Stimulated activated CD8-positive, alpha-beta memory T cell treated with anti-CD3 and anti-CD28 coated beads, Interleukin-7, amount 100 ng/mL, for 48 hours (primary cell): ENCODE results near the gene FOXG1.

Source experiments
- DNase-seq, 2 donors: peaks; one replicate each; pipeline ENCODE4 v3.0.0-alpha.2; 2020; ENCODE audit warnings: low read depth in 1 of 2; ENCODE audit errors: extremely low read depth in 1 of 2

FOXG1 gene

DNA sequence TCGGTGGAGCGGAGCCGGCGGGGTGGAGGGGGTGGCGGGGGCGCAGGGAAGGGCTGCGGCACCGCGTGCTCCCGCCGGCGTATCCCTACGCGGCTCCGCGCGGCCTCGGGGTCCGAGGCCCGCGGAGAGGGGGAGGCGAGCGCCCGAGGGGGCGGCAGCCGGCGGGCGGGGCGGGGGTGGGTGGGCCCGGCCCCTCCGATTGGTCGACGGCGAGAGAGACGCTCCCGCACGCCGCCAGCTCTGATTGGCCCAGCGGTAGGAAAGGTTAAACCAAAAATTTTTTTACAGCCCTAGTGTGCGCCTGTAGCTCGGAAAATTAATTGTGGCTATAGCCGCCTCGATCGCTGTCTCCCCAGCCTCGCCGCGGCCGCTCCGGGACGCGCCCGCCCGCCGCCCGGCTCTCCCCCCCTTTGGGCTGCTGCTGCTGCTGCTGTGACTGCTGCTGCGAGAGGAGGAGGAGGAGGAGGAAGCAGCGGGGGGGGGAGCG, at the start of gene FOXG1:
Gene FOXG1, plus strand, starts transcription at position 319 of the 487 bp plus-strand sequence. CDS start 493 bp downstream, outside the sequence.
- DNase-seq = no peak

DNA sequence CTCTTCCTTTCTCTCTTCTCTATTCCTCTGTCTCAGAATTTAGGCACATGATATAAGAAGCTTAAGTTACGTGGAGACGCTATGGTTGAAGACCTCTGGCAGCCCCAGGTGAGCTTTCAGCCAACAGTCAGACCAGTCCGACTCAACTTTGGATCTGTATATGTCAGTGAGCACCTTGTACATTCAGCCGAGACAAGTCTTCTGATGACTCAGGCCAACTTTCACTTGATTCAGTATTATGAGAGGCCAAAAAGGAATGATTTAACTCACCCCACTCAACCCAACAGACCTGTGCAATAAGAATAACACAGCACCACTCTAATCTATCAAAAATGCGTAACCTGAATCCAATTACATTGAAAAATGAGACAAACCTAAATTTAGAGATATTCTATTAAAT, 47.5 kb upstream of the FOXG1 start:
- no peak for DNase-seq

- DNase-seq = no peak
Observed at GRCh38 chr14:28731358-28731757, 35.2 kb upstream of the FOXG1 start.

DNA sequence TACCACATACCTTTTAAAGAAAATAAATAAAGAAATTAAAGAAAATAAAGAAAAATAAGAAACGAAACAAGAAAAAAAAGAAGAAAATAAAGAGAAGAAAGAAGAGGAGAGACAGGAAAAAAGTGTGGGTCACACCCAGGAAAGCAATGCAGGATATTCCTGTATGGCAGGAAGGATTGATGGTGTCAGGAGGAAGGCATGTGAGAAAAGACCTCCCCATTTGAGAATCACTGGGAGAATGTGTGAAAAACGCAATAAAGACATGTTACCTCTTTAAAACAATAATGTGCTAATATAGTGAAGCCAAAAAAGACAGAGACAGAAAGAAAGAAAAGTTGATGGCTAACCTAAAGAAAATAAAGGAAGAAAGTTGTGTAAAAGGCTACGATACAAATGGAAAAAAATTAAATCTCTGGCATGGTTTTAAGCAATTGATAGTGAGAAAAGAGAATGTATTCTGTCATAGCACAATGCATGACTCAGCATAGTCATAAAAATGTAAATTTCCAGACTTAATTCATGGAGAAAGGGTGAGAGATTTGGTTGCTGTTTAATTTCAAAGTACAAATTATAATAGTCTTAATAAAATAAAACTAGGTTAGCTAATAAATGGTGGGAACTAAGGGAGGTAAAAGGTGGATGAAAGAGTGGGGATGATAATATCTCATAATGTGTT, 24.3 kb upstream of the FOXG1 start:
- no peak for DNase-seq

- no peak for DNase-seq
Observed at GRCh38 chr14:28744126-28744525, 22.5 kb upstream of the FOXG1 start.

- no peak for DNase-seq
Observed at GRCh38 chr14:28745176-28745575, 21.4 kb upstream of the FOXG1 start.

GRCh38 chr14:28746247-28746646, 20.3 kb upstream of the FOXG1 start:
- no peak for DNase-seq

- DNase-seq = no peak
Observed at GRCh38 chr14:28751467-28752058, 15.0 kb upstream of the FOXG1 start.

- no peak for DNase-seq
Observed at GRCh38 chr14:28754209-28754985, 12.2 kb upstream of the FOXG1 start.

DNA sequence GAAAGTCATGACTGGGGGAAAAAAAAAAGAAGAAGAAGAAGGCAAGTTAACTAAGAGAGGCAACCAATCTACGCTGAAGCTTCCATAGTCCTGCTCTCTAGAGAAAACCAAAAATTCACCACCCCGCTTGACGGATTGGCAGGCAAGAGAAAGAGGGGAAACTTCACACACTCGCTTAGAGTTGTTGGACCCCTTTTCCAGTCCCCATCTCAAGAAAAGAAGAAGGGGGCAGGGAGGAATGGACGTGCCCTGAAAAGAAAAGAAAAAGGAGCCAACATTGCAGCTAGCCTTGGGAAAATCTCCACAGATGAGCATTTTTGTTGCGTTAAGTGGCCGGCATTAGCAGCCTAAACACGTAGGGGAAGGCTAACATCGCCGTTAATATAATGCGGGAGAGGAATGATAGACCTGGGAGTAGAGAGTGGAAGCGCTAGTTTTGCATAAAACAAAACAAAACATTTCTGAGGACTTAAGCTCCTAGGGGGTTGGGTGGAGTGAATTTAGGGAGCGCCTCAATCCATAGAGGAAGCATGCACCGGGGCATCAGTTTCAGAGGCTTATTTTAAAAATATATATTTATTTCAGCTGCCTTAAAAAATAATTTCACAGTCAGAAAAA, 11.3 kb upstream of the FOXG1 start:
- DNase-seq = no peak

DNA sequence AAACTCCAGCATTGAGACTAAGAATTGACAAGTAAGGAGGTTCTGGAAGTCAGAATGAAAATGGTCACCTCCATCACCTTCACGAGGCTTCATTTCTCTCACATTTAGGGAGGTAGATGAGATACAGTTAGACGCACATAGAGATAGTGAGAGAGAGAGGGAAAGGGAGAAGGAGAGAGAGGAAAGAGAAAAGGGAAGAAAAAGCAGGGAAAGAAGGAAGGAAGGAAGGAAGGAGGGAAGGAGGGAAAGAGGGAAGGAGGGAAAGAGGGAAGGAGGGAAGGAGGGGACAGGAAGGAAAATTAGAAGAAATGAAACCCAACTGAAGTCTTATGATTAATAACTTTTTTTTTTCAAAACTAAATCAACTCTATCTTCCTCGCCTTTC, 10.7 kb upstream of the FOXG1 start:
- no peak for DNase-seq

- DNase-seq = no peak
Observed at GRCh38 chr14:28756269-28756883, 10.2 kb upstream of the FOXG1 start.

DNA sequence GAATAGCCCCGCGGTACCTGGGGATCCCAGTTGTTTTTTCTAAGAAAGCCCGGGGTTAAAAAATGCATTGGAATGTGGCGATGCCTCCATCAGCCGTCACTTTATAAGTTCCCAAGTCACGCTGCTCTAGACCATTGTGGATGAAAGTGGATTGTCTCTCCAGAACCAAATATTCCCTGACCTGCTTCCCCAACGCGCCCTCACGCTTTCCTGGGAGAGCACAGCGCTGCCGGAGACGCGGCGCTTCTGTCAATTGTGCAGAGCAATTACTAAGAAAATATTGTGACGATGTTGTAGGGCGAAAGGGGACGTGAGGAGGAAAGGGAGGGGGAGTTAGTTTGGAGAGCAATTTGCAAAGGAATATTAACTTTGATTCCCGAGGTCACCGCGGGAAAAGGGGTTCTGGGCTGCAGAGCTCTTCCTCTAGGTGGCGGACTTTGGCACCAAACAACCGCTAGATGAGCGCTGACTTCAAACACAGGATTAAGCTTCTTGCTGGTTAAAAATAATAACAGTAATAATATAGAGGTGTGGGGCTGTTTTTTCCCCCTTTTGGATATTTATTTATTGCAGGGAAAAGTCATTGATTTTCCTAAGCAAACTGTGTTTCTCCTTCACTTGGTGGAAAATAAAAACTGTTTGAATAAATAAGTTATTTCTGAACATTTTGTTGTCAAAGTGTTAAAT, 9.6 kb upstream of the FOXG1 start:
- DNase-seq = no peak

DNA sequence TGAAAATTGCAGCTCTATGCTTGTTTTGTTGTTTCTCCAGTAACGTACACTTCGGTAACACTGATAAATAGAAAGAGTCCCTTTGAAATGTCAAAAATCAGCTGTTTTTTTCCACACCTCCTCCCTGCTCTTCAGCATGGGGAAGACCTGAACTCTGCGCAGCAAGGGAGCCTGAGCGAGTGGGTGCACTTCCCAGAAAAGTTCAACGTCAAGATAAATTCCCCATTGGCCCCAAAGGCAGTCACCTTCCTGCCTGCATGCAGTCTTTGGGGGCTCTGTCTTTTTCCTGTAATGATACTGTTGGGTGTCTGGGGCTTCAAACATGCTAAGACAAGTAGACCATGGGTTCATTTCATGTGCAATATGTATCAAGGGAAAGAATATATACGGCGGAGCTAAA, 8.8 kb upstream of the FOXG1 start:
- no peak for DNase-seq

- DNase-seq = no peak
Observed at GRCh38 chr14:28758253-28758884, 8.2 kb upstream of the FOXG1 start.

DNA sequence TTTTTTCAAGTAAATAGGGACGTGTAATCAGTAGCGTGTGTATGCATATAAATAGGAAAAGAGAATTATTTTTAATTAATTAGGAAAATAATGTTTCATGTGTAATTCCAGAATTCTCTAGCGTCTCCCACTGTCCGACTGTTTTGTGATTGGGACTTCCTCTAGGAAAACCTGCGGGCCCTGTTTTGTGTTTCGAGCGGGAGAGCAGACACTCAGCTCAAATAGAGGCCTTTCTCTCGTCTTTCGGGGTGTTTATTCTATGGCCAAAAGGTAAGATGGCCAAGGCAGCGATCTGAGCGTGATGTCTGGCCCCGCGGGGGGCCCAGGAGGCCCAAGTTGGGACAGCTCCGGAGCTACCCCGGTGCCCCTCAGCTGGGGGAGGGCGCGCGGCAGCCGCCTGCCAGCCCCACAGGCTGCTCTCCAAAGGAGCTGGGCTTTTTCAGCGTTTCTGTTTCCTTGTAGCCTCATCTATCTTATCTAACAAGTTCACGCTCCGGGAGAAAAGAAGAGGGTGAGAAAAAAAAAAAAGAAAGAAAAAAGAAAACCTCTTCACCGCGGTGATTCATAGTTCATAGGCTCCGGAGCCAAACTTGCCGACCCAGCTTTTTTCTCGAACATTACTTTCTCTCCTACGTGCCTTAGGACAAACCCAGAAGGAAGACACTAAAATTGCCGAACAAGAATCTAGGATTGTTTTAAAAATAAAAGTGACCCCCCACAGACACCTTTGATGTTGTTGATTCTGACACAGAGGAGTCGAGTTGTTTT, 7.5 kb upstream of the FOXG1 start:
- DNase-seq = no peak

- no peak for DNase-seq
Observed at GRCh38 chr14:28759653-28760313, 6.8 kb upstream of the FOXG1 start.

- DNase-seq = no peak
Observed at GRCh38 chr14:28760431-28760996, 6.1 kb upstream of the FOXG1 start.
